HEK293T (cell line): ENCODE data around the gene ASB16.

Source experiments
- CTCF ChIA-PET: fragments of 350-600 bp; formaldehyde crosslinking; extraction: SDS; loops from one replicate; lab custom pipeline; 2021; ENCODE audit warnings: antibody characterized with exemption, inconsistent platforms; lab: Yijun Ruan, JAX
- POLR2A ChIA-PET: fragments of 350-600 bp; formaldehyde crosslinking; extraction: SDS; loops from one replicate; lab custom pipeline; 2020; ENCODE audit warnings: antibody characterized with exemption, inconsistent platforms; lab: Yijun Ruan, JAX
- DNase-seq: peaks from one replicate; pipeline ENCODE4 v3.0.0; 2012; ENCODE audit warnings: mixed read lengths; ENCODE audit errors: extremely low spot score
- ARNT ChIP-seq: fragments of 450-650 bp; IDR thresholded peaks from 2 replicates; pipeline ENCODE4 v1.6.1; 2017; ENCODE audit warnings: mild to moderate bottlenecking
- BHLHE40 ChIP-seq: fragments of 450-650 bp; IDR thresholded peaks from 2 replicates; pipeline ENCODE4 v1.6.1; 2016; ENCODE audit warnings: mild to moderate bottlenecking, moderate library complexity, borderline replicate concordance
- CTBP1 ChIP-seq: fragments of 450-650 bp; IDR thresholded peaks from 2 replicates; pipeline ENCODE4 v1.6.1; 2016; ENCODE audit warnings: borderline replicate concordance
- ELF4 ChIP-seq: fragments of 450-650 bp; IDR thresholded peaks from 2 replicates; pipeline ENCODE4 v1.6.1; 2017; ENCODE audit warnings: antibody characterized with exemption
- FOXA1 ChIP-seq: fragments of 450-650 bp; IDR thresholded peaks from 2 replicates; pipeline ENCODE4 v1.6.1; 2016; ENCODE audit warnings: mild to moderate bottlenecking
- FOXK2 ChIP-seq: fragments of 450-650 bp; IDR thresholded peaks from 2 replicates; pipeline ENCODE4 v1.6.1; 2016; ENCODE audit warnings: mild to moderate bottlenecking
- FOXM1 ChIP-seq: fragments of 450-650 bp; IDR thresholded peaks from 2 replicates; pipeline ENCODE4 v1.6.1; 2017; ENCODE audit warnings: mild to moderate bottlenecking, borderline replicate concordance
- HDGF ChIP-seq: fragments of 450-650 bp; IDR thresholded peaks from 2 replicates; pipeline ENCODE4 v1.6.1; 2017; ENCODE audit warnings: antibody characterized with exemption, borderline replicate concordance
- L3MBTL2 ChIP-seq: fragments of 450-650 bp; conservative IDR thresholded peaks from 2 replicates; pipeline ENCODE4 v1.6.1; 2016; ENCODE audit warnings: mild to moderate bottlenecking
- LEF1 ChIP-seq: fragments of 450-650 bp; IDR thresholded peaks from 2 replicates; pipeline ENCODE4 v1.6.1; 2017; ENCODE audit warnings: mild to moderate bottlenecking, borderline replicate concordance
- NFRKB ChIP-seq: fragments of 450-650 bp; IDR thresholded peaks from 2 replicates; pipeline ENCODE4 v1.6.1; 2016; ENCODE audit warnings: mild to moderate bottlenecking, moderate library complexity
- SP1 ChIP-seq: fragments of 450-650 bp; IDR thresholded peaks from 2 replicates; pipeline ENCODE4 v1.6.1; 2017
- SUZ12 ChIP-seq: fragments of 450-650 bp; IDR thresholded peaks from 2 replicates; pipeline ENCODE4 v1.6.1; 2016; ENCODE audit warnings: mild to moderate bottlenecking
- TARDBP ChIP-seq: fragments of 450-650 bp; IDR thresholded peaks from 2 replicates; pipeline ENCODE4 v1.6.1; 2016
- ZNF384 ChIP-seq: fragments of 450-650 bp; IDR thresholded peaks from 2 replicates; pipeline ENCODE4 v1.6.1; 2016
- TF ChIP-seq, protein P1 (sequence below): fragments of 450-650 bp; IDR thresholded peaks from 2 replicates; pipeline ENCODE4 v1.6.1; 2016

The ASB16 gene, protein sequence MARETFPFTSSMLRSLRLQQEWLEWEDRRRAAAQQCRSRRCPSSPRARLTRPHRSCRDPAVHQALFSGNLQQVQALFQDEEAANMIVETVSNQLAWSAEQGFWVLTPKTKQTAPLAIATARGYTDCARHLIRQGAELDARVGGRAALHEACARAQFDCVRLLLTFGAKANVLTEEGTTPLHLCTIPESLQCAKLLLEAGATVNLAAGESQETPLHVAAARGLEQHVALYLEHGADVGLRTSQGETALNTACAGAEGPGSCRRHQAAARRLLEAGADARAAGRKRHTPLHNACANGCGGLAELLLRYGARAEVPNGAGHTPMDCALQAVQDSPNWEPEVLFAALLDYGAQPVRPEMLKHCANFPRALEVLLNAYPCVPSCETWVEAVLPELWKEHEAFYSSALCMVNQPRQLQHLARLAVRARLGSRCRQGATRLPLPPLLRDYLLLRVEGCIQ

DNA sequence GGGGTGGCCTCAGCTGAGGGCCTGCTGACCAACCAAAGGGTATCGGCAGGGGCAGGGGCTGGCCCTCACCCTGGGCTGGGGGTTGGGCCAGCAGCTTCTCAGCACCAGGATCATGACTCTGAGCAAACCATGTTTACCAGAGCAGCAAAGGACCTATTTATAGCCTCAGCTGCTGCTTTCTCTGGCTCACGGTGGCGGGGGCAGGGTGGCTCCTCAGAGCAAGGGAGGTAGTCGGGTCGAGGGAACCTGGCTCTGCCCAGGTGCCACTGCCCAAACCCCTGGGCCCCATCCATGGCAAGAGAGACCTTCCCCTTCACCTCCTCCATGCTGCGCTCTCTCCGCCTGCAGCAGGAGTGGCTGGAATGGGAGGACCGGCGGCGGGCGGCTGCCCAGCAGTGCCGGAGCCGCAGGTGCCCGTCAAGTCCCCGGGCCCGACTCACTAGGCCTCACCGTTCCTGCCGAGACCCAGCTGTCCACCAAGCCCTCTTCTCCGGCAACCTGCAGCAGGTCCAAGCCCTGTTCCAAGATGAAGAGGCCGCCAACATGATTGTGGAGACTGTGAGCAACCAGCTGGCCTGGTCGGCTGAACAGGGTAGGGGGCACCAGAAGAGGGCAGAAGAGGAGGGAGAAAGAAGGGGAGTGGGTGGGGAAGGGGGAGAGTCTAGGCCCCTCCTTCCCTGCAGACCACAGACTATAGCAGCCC lies at the start of gene ASB16:
ASB16 (plus strand) TSS at position 206 of the 703 bp plus-strand sequence; CDS start at position 292, 86 bp downstream.
- CTCF ChIA-PET: interaction anchor here (1.1 kb wide), 1 partner anchor 20 kb away, joined by 3 read pairs; no protein-coding TSS in a partner anchor
- DNase-seq: no peak
- no peak for TF ChIP-seq FOXM1
- TF ChIP-seq CTBP1: no peak
- TF ChIP-seq L3MBTL2: no peak
- no peak for TF ChIP-seq TARDBP
- no peak for TF ChIP-seq SUZ12
- TF ChIP-seq NFRKB: no peak
- TF ChIP-seq ELF4: no peak
- no peak for TF ChIP-seq SP1
- no peak for TF ChIP-seq FOXK2
- no peak for TF ChIP-seq FOXA1
- TF ChIP-seq LEF1: no peak
- TF ChIP-seq, protein P1, sequence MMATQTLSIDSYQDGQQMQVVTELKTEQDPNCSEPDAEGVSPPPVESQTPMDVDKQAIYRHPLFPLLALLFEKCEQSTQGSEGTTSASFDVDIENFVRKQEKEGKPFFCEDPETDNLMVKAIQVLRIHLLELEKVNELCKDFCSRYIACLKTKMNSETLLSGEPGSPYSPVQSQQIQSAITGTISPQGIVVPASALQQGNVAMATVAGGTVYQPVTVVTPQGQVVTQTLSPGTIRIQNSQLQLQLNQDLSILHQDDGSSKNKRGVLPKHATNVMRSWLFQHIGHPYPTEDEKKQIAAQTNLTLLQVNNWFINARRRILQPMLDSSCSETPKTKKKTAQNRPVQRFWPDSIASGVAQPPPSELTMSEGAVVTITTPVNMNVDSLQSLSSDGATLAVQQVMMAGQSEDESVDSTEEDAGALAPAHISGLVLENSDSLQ: no peak
- no peak for TF ChIP-seq BHLHE40
- TF ChIP-seq ZNF384: no peak
- no peak for TF ChIP-seq ARNT
- no peak for TF ChIP-seq HDGF
- POLR2A ChIA-PET: interaction anchor here (2.4 kb wide), 1 partner anchor 15 kb away, joined by 9 read pairs; the partner anchor contains the start of gene TMUB2

DNA sequence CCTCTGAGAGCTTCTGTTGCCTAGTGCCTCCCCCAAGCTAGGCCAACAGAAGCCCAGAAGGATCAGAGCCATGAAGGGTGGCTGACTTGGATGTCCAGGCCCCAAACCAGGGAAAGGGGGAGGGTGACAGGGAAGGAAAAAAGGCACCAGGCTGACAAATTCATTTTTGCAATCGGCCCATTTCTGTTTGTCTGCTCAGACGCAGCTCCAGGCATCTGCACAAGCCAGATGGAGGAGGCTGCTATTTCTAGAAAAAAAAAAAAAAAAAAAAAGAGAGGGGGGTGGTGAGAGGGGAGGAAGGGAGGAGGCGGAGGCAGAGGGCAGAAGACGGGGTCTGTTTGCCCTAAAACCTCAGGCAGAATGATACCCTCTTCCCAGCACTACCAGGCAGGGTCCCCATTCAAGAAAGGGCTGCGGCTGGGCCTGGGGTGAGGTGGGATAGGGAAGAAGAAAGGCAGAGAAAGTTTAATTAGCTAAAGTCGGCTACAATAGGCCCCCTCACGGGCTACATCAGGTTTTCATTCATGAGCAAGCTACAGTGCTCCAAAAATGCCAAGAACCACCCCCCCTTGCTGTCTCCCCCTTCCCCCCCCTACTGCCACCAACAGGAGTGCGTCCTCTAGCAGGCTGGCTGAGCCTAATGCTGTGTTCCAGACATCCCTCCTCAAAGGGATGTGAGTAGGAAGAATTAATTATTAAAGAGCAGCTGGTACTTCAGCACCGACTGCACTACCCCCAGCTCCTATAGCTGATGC lies 49.5 kb upstream of the ASB16 start:
- ChIA-PET POLR2A (interaction anchor here (1.7 to 3.2 kb wide), 3 partner anchors 17 to 25 kb away, joined by 5 to 20 read pairs (median 8); no protein-coding TSS in a partner anchor), CTCF (interaction anchor here (0.6 kb wide), 1 partner anchor 37 kb away, joined by 3 read pairs; no protein-coding TSS in a partner anchor)
- TF ChIP-seq ARNT: no peak
- TF ChIP-seq LEF1: no peak
- TF ChIP-seq SP1: no peak
- no peak for TF ChIP-seq ZNF384
- TF ChIP-seq, protein P1: no peak
- no peak for TF ChIP-seq FOXM1
- no peak for TF ChIP-seq NFRKB
- TF ChIP-seq L3MBTL2: no peak
- no peak for TF ChIP-seq BHLHE40
- TF ChIP-seq TARDBP: no peak
- no peak for TF ChIP-seq SUZ12
- TF ChIP-seq FOXK2: no peak
- TF ChIP-seq FOXA1: no peak
- no peak for TF ChIP-seq HDGF
- TF ChIP-seq ELF4: no peak
- TF ChIP-seq CTBP1: no peak
- DNase-seq: no peak

DNA sequence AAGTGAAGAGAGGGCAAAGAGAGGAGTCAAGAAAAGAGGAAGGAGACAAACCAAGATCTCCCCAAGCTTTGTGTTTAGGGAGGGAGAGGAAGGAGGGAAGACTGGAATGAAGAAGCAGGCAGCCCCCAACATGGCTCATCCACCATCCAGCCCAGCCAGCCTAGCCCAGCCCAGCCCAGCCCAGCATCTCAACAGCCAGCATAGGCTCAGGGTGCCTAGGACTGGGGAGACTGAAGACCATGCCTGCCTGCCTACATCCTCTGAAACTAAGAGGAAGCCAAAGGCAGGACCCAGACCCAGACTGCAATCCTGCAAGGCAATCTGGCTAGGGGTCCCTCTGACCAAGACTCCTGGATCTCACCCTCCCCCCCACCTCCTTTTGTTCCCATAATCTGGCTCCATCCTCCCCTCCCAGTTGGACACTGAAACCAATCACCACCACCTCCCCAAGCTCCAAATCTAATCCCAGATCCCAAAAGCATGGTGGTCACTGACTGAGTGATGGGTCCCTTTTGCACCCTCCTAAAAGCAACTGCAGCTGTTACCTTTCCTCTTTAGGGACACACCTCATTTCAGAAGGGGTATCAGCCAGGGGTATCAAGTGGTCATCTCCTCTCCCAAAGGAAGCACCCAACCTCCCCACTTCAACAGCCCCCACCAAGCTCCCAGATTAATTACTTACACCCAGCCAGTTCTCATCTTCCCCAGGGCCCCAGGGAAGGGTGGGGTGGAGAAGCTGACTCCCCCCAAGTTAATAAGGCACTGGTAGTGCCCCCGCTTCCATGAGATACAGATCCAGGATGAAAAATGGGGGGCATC lies 48.3 kb upstream of the ASB16 start:
- no peak for DNase-seq
- POLR2A ChIA-PET: interaction anchor here (0.8 to 3.2 kb wide), 10 partner anchors 9 to 52 kb away, joined by 3 to 20 read pairs (median 8); partner anchors contain the start of gene G6PC3
- TF ChIP-seq FOXK2 (no peak), FOXA1 (no peak), ELF4 (no peak), FOXM1 (no peak), BHLHE40 (no peak), SP1 (no peak), L3MBTL2 (no peak), SUZ12 (no peak), ZNF384 (no peak), CTBP1 (no peak), TARDBP (no peak), NFRKB (no peak), ARNT (no peak)
- CTCF ChIA-PET: interaction anchor here (1.3 to 2.3 kb wide), 4 partner anchors 8 to 46 kb away, joined by 3 to 11 read pairs (median 7); no protein-coding TSS in a partner anchor

DNA sequence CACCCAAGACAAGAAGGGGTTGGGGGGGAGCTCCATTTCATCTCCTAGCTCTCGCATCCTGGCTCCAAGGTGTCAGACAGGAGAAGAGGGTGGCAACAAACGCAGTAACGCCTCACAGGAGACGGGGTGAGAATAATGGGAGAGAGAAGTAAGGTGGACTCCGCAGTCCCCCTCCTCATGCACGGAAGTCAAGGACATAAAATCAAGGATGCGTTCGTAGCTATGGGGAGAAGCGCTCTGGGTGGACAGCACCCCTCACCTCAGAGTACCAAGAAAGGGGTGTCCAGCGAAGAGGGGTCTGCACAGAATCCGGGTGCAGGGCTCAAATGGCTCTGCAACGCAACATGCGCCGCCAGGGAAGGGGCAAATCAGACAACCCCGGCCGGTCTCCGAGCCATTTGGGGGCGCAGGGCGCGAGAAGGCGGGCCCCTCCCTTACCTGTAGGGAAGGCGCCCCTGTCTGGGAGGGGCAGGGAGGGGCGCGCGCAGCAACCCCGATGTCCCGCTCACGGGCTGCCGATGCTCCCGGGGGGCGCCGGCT lies 47.6 kb upstream of the ASB16 start:
- POLR2A ChIA-PET: interaction anchor here (0.6 to 3.2 kb wide), 23 partner anchors 7 to 108 kb away, joined by 3 to 20 read pairs (median 6); partner anchors contain the start of genes ATXN7L3, G6PC3, LSM12 and TMEM101
- TF ChIP-seq CTBP1: no peak
- no peak for TF ChIP-seq FOXM1
- TF ChIP-seq FOXA1: no peak
- no peak for TF ChIP-seq TARDBP
- no peak for TF ChIP-seq ARNT
- no peak for TF ChIP-seq SUZ12
- TF ChIP-seq FOXK2: no peak
- TF ChIP-seq ZNF384: no peak
- TF ChIP-seq, protein P1: no peak
- TF ChIP-seq NFRKB: no peak
- no peak for TF ChIP-seq SP1
- no peak for TF ChIP-seq BHLHE40
- no peak for TF ChIP-seq LEF1
- TF ChIP-seq ELF4: no peak
- TF ChIP-seq L3MBTL2: no peak
- CTCF ChIA-PET: interaction anchor here (0.5 to 2.3 kb wide), 11 partner anchors 7 to 585 kb away, joined by 3 to 11 read pairs (median 4); partner anchors contain the start of gene HROB
- DNase-seq: no peak
